HS-27A (cell line): Measurements from ENCODE around the gene SNX32.

Source experiments
- DNase-seq: peaks from one replicate; pipeline ENCODE4 v3.0.0-alpha.2; 2012; ENCODE audit warnings: low read depth, missing footprints

Gene SNX32

DNA sequence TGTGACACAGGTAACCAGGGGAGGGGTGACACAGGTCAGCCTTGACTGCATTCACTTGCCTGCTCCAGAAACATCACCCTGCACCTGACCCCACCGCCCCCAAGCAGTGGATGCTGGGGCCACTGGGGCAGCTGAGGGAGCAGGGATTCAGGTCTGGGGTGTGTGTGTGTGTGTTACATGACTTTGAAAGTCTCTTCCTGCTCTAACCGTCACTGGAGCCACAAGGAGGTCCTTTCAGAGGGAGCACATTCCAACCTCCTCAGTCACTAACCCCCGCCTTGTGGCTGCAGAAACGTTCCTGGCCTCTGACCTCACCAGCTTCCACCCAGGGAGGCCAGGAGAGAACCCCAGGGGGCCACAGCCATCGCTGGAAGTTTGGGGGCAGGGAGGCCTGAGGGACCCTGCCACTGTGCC, 69.3 kb downstream of the SNX32 start:
- DNase-seq, result no peak
